Measurements from ENCODE around the gene TRMT11.

DNA sequence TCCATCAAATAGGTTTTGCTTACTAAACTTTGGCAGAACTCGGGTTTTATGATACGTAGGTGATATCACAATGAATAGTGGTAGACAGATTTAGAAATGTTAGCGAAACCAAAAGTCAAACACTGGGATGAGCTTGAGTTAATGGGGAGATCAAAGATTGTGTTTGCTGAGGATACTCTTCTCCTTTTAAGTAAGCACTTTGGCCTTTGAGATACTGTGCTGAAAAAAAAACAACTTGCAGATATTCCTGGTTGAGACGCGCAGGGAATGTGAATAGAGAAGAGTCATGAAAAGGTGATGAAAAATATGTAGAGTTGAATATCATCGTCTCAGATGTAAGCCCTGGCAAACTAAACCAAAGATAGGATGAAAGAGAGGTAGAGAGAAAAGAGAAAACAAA lies 48.3 kb downstream of the TRMT11 start:
- TF ChIP-seq, protein P1, sequence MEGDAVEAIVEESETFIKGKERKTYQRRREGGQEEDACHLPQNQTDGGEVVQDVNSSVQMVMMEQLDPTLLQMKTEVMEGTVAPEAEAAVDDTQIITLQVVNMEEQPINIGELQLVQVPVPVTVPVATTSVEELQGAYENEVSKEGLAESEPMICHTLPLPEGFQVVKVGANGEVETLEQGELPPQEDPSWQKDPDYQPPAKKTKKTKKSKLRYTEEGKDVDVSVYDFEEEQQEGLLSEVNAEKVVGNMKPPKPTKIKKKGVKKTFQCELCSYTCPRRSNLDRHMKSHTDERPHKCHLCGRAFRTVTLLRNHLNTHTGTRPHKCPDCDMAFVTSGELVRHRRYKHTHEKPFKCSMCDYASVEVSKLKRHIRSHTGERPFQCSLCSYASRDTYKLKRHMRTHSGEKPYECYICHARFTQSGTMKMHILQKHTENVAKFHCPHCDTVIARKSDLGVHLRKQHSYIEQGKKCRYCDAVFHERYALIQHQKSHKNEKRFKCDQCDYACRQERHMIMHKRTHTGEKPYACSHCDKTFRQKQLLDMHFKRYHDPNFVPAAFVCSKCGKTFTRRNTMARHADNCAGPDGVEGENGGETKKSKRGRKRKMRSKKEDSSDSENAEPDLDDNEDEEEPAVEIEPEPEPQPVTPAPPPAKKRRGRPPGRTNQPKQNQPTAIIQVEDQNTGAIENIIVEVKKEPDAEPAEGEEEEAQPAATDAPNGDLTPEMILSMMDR (conservative IDR thresholded peaks at IDR 0.05; ENCODE audit: low read depth, low read length) = no peak
- no peak for TF ChIP-seq EZH2 (IDR thresholded peaks at IDR 0.05; ENCODE audit: low read length, unreplicated experiment)
